ENCODE measurements around the gene ZNHIT2.

DNA sequence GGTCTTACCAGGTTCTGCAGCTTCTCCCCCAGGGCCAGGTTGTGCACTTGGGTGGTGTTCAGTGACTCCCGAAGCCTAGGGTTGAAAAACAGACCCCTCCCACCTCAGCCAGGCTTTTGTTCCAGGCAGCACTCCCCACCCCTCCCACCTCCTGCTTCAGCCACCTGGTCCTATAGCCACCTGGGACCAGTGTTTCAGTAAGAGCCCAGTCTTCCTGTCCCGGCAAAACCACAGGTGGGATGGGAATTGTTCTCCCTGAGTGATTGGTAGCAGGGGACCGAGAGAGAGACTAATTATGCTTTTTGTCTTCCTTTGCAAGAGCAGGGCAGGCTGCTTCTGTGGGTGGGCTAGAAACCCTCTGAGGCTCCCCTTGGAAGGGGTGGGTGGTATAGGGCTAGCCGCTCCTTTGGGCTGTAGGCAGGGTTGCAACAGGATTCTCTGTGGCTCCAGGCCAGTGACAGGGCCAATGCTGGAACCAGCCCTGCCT, 50.7 kb downstream of the ZNHIT2 start:
- TF ChIP-seq POLR2A (IDR thresholded peaks at IDR 0.05): no peak
- TF ChIP-seq, protein P1, sequence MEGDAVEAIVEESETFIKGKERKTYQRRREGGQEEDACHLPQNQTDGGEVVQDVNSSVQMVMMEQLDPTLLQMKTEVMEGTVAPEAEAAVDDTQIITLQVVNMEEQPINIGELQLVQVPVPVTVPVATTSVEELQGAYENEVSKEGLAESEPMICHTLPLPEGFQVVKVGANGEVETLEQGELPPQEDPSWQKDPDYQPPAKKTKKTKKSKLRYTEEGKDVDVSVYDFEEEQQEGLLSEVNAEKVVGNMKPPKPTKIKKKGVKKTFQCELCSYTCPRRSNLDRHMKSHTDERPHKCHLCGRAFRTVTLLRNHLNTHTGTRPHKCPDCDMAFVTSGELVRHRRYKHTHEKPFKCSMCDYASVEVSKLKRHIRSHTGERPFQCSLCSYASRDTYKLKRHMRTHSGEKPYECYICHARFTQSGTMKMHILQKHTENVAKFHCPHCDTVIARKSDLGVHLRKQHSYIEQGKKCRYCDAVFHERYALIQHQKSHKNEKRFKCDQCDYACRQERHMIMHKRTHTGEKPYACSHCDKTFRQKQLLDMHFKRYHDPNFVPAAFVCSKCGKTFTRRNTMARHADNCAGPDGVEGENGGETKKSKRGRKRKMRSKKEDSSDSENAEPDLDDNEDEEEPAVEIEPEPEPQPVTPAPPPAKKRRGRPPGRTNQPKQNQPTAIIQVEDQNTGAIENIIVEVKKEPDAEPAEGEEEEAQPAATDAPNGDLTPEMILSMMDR (IDR thresholded peaks at IDR 0.05): no peak
